IPS-20b (cell line): Measurements from ENCODE around the gene TTC19.
"Not testable (repeated sequence)": the region's sequence is repeated elsewhere in the genome, so short reads cannot be mapped to it uniquely, and the experiment has no call there.

Source experiments
- H3K27ac ChIP-seq: one replicate; pipeline ENCODE4 v1.5.1; 2013; ENCODE audit warnings: low read length
- H3K27me3 ChIP-seq: 2 replicates; pipeline ENCODE4 v1.6.1; 2013; ENCODE audit warnings: mild to moderate bottlenecking, low read length, inconsistent platforms; ENCODE audit not compliant: insufficient read depth
- H3K36me3 ChIP-seq: 2 replicates; pipeline ENCODE4 v1.6.1; 2013; ENCODE audit warnings: low read depth, mild to moderate bottlenecking, inconsistent platforms, low read length, moderate library complexity; ENCODE audit not compliant: insufficient read depth
- H3K4me1 ChIP-seq: 2 replicates; pipeline ENCODE4 v1.6.1; 2013; ENCODE audit warnings: mild to moderate bottlenecking, control low read depth, inconsistent platforms, low read length, moderate library complexity; ENCODE audit not compliant: insufficient read depth
- H3K4me3 ChIP-seq: 2 replicates; pipeline ENCODE4 v1.5.1; 2013; ENCODE audit warnings: mild to moderate bottlenecking, low read length, inconsistent platforms
- H3K9ac ChIP-seq: 2 replicates; pipeline ENCODE4 v1.6.1; 2013; ENCODE audit warnings: low read depth, mild to moderate bottlenecking, inconsistent platforms, low read length, moderate library complexity
- H3K9me3 ChIP-seq: 2 replicates; pipeline ENCODE4 v1.6.1; 2013; ENCODE audit warnings: mild to moderate bottlenecking, low read depth, low read length, inconsistent platforms; ENCODE audit not compliant: insufficient read depth

TTC19 gene

DNA sequence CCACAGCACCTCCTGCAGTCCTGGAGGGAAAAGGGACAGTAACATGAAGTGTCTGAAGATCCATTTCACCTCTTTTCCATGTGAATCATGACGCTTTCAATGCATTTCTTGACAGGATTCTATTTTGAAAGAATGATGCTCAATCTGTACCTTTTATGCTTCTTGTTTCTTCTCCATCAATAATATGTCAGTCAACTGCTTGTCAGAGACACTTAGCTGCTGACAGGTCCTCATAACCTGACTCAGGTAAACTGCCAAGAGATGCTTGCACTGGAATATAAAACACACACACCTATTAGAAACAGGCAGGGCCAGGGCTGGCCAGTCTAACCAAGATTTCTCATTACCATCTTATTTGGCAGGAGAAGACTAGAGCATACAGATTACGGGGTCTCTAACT, 21.7 kb upstream of the TTC19 start:
- no peak overlapping the region for H3K27ac ChIP-seq
- no peak overlapping the region for H3K4me3 ChIP-seq
- no peak overlapping the region for H3K9ac ChIP-seq
- peaks cover 54% of the 10 kb centered on the region for H3K36me3 ChIP-seq
- H3K27me3 ChIP-seq: no peaks in the 10 kb centered on the region
- 0 out of 2 replicates have a peak, but pooled peaks cover 4% of the 10 kb centered on the region for H3K9me3 ChIP-seq
- peaks cover 3% of the 10 kb centered on the region; the same call in 1 of the 2 replicates for H3K4me1 ChIP-seq

GRCh38 chr17:15978606-15979005, 21.0 kb upstream of the TTC19 start:
- H3K9ac ChIP-seq: no peak overlapping the region
- no peak overlapping the region for H3K27ac ChIP-seq
- H3K36me3 ChIP-seq: peaks cover 60% of the 10 kb centered on the region
- no peak overlapping the region for H3K4me3 ChIP-seq
- peaks cover 3% of the 10 kb centered on the region; the same call in 1 of the 2 replicates for H3K4me1 ChIP-seq
- H3K9me3 ChIP-seq: 0 out of 2 replicates have a peak, but pooled peaks cover 4% of the 10 kb centered on the region
- H3K27me3 ChIP-seq: no peaks in the 10 kb centered on the region

- peaks cover 63% of the 10 kb centered on the region for H3K36me3 ChIP-seq
- not testable (repeated sequence) for H3K27me3 ChIP-seq, H3K4me3 ChIP-seq, H3K9me3 ChIP-seq, H3K4me1 ChIP-seq, H3K9ac ChIP-seq, H3K27ac ChIP-seq
These were observed 20.6 kb upstream of the TTC19 start for GRCh38 chr17:15979013-15979412.

GRCh38 chr17:15981208-15981607, 18.4 kb upstream of the TTC19 start:
- H3K9ac ChIP-seq: no peak overlapping the region
- H3K9me3 ChIP-seq: 0 out of 2 replicates have a peak, but pooled peaks cover 4% of the 10 kb centered on the region
- no peak overlapping the region for H3K4me3 ChIP-seq
- no peak overlapping the region for H3K27ac ChIP-seq
- peaks cover 3% of the 10 kb centered on the region; the same call in 1 of the 2 replicates for H3K4me1 ChIP-seq
- H3K27me3 ChIP-seq: no peaks in the 10 kb centered on the region
- peaks cover 74% of the 10 kb centered on the region for H3K36me3 ChIP-seq

DNA sequence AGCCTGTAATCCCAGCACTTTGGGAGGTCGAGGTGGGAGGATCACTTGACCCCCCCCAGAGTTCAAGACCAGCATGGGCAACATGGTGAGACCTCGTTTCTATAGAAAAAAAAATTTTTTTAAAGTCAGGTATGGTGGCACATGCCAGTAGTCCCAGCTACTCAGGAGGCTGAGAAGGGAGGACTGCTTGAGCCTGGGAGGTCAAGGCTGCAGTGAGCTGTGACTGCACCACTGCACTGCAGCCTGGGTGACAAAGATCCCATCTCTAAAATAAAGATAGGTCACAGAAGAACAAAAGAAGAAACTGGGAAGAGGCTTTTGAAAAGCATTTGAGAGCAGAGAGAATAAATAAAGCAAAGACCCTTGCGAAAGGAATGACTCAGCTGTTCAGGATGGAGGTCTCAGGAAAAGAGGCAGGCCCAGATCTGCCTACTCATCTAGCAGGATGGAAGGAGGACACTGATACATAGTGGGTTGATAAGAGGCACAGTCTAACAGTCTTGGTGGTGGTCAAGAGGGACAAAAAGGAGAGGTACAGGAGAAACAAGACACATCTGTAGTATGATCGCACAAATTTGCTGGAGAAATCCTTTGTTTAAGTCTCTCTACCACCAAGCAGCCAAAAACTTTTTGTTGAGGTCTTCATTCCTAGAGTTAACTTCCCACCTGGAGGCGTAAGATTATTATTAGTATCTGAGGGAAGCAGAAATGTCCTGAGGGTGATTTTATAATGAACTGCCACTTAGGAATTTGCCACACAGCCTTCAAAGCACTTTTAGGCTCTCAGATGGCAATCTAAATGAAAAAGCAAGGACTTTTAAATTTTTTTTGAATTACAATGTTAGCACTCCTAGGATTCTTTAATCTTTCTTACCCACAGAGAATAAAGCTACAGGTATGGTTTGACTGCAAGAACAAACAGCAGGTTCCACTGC, 17.7 kb upstream of the TTC19 start:
- no peak overlapping the region for H3K27ac ChIP-seq
- H3K36me3 ChIP-seq: peaks cover 74% of the 10 kb centered on the region
- H3K9ac ChIP-seq: no peak overlapping the region
- peaks cover 3% of the 10 kb centered on the region; the same call in 1 of the 2 replicates for H3K4me1 ChIP-seq
- H3K27me3 ChIP-seq: no peaks in the 10 kb centered on the region
- H3K9me3 ChIP-seq: 0 out of 2 replicates have a peak, but pooled peaks cover 4% of the 10 kb centered on the region
- H3K4me3 ChIP-seq: no peak overlapping the region

DNA sequence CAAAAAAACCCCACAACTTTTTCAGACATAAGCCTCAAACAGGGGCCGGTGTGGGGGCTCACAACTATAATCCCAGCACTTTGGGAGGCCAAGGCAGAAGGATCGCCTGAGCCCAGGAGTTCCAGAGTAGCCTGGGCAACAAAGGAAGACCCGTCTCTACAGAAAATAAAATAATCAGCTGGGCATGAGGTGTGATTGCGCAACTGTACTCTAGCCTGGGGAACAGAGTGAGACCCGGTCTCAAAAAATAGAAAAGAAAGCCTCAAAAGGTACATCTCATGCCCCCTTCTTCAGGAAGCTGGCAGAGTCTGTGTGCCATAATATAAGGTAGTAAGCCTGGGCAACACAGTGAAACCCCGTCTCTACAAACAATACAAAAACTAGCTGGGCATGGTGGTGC, 3.3 kb upstream of the TTC19 start:
- H3K36me3 ChIP-seq: peaks cover 20% of the 10 kb centered on the region
- peaks cover under 1% of the 10 kb centered on the region; the same call in 1 of the 2 replicates for H3K9me3 ChIP-seq
- H3K4me3 ChIP-seq: no peak overlapping the region
- H3K4me1 ChIP-seq: peaks cover 6% of the 10 kb centered on the region
- H3K27me3 ChIP-seq: no peaks in the 10 kb centered on the region
- H3K9ac ChIP-seq: no peak overlapping the region
- H3K27ac ChIP-seq: no peak overlapping the region

GRCh38 chr17:15998031-15998562, 1.5 kb upstream of the TTC19 start:
- Histone ChIP-seq H3K27ac (no peak overlapping the region), H3K9me3 (peaks cover 6% of the 10 kb centered on the region; the same call in 1 of the 2 replicates), H3K9ac (no peak overlapping the region; the same call in 1 of the 2 replicates), H3K36me3 (peaks cover 31% of the 10 kb centered on the region), H3K4me3 (peak overlapping the region; percentile 85; the same call in 1 of the 2 replicates), H3K4me1 (peaks cover 6% of the 10 kb centered on the region), H3K27me3 (no peaks in the 10 kb centered on the region)

- peaks cover 6% of the 10 kb centered on the region; the same call in 1 of the 2 replicates for H3K9me3 ChIP-seq
- no peaks in the 10 kb centered on the region for H3K27me3 ChIP-seq
- peak overlapping the region; percentile 94 for H3K9ac ChIP-seq
- H3K4me3 ChIP-seq: peak overlapping the region; percentile 85
- peaks cover 52% of the 10 kb centered on the region for H3K36me3 ChIP-seq
- peaks cover 6% of the 10 kb centered on the region for H3K4me1 ChIP-seq
- H3K27ac ChIP-seq: peak overlapping the region; percentile 18
These were observed 577 bp downstream of the TTC19 start for GRCh38 chr17:15999974-16000827.

DNA sequence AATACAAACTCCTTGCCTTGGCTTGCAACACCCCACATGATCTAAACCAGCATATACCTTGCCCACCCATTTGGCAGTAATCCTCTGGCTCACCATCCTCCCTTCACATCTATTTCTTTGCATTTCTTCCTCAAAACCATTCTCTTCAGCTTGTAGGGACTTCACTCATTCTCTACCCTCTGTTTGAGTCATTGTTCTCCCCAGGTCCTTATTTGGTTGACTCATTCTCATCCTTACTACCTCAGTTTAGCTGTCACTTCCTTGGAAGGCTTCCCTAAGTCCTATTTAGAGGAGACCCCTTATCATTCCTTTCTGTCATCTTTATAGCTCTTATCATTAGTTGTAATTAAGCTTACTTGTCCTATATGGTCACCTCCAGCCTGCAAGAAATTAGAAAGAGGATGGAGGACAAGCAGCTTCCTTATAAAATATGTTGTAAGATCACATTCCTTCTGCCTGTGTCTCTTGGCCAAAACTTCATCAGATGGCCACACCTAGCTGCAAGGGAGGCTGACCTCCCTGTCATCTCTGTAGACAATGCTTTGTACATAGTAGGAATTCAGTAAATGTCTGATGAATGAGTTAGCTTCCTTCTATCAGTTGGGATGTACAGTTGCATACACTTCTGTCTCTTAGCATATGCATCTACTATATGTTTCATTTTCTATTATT, 1.7 kb downstream of the TTC19 start:
- Histone ChIP-seq H3K27me3 (no peaks in the 10 kb centered on the region), H3K9ac (no peak overlapping the region), H3K9me3 (peaks cover 6% of the 10 kb centered on the region; the same call in 1 of the 2 replicates), H3K36me3 (peaks cover 64% of the 10 kb centered on the region), H3K4me3 (peak overlapping the region; percentile 85), H3K4me1 (peaks cover 6% of the 10 kb centered on the region), H3K27ac (no peak overlapping the region)

DNA sequence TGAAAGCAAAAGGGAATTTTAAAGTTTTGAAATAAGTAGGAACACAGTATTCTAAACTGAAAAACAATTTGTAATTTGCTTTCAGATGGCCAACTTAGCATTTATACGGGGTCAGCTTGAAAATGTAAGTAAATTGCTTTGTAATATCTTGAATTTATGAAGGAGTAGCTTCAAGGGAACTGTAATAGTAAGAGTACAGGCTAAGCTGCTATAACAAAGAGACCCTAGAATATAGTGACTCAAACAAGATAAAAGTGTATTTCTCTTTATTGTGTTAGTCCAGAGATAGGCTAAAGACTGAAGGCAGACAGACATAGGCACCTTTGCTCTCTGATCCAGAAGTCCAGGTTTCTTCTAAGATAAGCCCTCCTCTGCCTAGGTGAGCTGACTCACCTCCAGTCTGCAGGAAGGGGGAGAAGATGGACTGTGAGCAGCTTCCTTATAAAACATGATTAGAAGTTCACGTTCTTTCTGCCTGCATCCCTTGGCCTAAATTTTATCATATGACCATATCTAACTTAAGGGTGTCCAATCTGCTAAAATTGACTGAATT, 3.2 kb downstream of the TTC19 start:
- Histone ChIP-seq H3K36me3 (peaks cover 68% of the 10 kb centered on the region), H3K27me3 (no peaks in the 10 kb centered on the region), H3K9ac (no peak overlapping the region)

More for the DNA sequence above, 3.2 kb downstream of the TTC19 start:
- H3K9me3 ChIP-seq: peaks cover 6% of the 10 kb centered on the region; the same call in 1 of the 2 replicates
- no peak overlapping the region for H3K27ac ChIP-seq
- peaks cover 6% of the 10 kb centered on the region for H3K4me1 ChIP-seq
- no peak overlapping the region for H3K4me3 ChIP-seq
